Measurements from ENCODE around the gene FTCDNL1. TPM values are rescaled to one million over a fixed set of nuclear protein-coding genes. Genes with fewer than 3 reads are reported as not detected.

The FTCDNL1 gene
- 2.7 and 5.2 TPM in 2 replicates for total RNA-seq (2021)
- Bru-seq, nascent RNA: percentile 40 among the genes with signal in this experiment
- BruChase-seq, experiment 1, labeled RNA remaining after a 2-hour chase: percentile 47 among the genes with signal in this experiment
- percentile 38 among the genes with signal in this experiment for BruChase-seq, experiment 2, labeled RNA remaining after a 6-hour chase
- long read RNA-seq, partial matches to known transcripts: 0 of 11 reads
- long read RNA-seq, other reads (novel, unspliced or antisense): 11 of 11 reads

DNA sequence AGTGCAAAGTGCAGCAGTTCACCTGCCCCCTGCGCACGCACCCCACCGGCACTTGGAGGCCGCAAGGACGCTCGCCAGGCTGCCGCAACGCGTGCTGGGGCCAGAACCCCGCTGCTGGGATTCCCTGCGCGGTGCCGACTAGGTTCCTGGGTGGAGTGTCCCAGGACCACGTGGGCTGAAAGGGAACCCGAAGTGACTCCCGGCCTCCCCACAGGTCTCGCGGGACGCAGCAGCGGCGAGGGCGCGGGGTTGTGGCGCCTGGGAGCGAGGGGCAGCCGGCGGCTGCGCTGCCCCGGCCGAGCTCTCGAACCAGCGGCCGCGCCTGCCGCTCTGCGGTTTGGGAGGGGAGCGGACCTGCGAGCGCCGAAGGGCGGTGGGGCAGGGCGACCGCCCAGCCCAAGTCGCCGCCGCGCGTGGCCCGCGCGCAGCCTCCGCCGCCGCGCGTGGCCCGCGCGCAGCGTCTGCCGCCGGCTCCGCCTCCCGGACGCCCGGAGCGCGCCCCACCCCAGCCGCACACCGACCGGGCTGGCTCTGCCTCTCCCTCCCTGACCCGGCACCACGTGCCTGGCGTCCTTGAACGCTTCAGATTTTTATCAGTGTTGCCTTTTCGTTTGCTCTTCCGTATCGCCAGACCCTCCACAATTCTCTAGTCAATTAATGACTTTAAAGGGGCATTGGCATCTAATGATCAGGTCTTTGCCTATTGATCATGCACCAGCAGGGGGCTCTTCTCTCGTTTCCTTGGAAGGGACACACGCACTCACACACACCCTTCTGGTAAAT, at the start of gene FTCDNL1:
TSS of gene FTCDNL1 (minus strand) at position 475 of the 783 bp plus-strand sequence. CDS start 2,230 bp downstream, outside the sequence.
- H3K27ac ChIP-seq: no peak within 1 kb of the TSS
- ChIA-PET POLR2A (ENCODE audit: unreplicated experiment) (no interaction called here), CTCF (interaction anchor here (0.6 kb wide), 1 partner anchor 31 kb away, joined by 6 read pairs; no protein-coding TSS in a partner anchor)
- no peaks in the 10 kb centered on the region for H3K79me2 ChIP-seq (ENCODE audit: low read depth)
- no peaks in the 10 kb centered on the region for H3K9me3 ChIP-seq (ENCODE audit: insufficient read depth, low read depth)
- no peaks in the 10 kb centered on the region for H3K9me2 ChIP-seq (ENCODE audit: insufficient read depth)
- no peaks in the 10 kb centered on the region for H4K20me1 ChIP-seq (ENCODE audit: insufficient read depth)
- DNase-seq: peak; percentile 40 to 70
- peak within 1 kb of the TSS; percentile 77 for H3K4me2 ChIP-seq
- peak within 1 kb of the TSS; percentile 59 for H3K4me3 ChIP-seq
- H3F3A ChIP-seq (ENCODE audit: insufficient read depth, low read depth): no peaks in the 10 kb centered on the region; the same call in 1 of the 2 replicates
- BruUV-seq (replicated peaks): no TSS peak
- intact Hi-C loops (cut with micrococcal nuclease; ENCODE audit: unreplicated experiment): loop anchor here (5.0 kb wide), 1 partner anchor 134 kb away; no protein-coding TSS in a partner anchor
- no peak for TF ChIP-seq EZH2 (IDR thresholded peaks at IDR 0.05; ENCODE audit: low read depth)
- TF ChIP-seq, protein P1, sequence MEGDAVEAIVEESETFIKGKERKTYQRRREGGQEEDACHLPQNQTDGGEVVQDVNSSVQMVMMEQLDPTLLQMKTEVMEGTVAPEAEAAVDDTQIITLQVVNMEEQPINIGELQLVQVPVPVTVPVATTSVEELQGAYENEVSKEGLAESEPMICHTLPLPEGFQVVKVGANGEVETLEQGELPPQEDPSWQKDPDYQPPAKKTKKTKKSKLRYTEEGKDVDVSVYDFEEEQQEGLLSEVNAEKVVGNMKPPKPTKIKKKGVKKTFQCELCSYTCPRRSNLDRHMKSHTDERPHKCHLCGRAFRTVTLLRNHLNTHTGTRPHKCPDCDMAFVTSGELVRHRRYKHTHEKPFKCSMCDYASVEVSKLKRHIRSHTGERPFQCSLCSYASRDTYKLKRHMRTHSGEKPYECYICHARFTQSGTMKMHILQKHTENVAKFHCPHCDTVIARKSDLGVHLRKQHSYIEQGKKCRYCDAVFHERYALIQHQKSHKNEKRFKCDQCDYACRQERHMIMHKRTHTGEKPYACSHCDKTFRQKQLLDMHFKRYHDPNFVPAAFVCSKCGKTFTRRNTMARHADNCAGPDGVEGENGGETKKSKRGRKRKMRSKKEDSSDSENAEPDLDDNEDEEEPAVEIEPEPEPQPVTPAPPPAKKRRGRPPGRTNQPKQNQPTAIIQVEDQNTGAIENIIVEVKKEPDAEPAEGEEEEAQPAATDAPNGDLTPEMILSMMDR (conservative IDR thresholded peaks at IDR 0.05): peak; percentile 67
- peak within 1 kb of the TSS; percentile 96 for H2AFZ ChIP-seq
- no peaks in the 10 kb centered on the region for H3K27me3 ChIP-seq (ENCODE audit: insufficient read depth, low read depth)
- no peaks in the 10 kb centered on the region for H3K36me3 ChIP-seq (ENCODE audit: low read depth)
- no peaks in the 10 kb centered on the region for H3K4me1 ChIP-seq (replicated peaks; ENCODE audit: insufficient read depth)

DNA sequence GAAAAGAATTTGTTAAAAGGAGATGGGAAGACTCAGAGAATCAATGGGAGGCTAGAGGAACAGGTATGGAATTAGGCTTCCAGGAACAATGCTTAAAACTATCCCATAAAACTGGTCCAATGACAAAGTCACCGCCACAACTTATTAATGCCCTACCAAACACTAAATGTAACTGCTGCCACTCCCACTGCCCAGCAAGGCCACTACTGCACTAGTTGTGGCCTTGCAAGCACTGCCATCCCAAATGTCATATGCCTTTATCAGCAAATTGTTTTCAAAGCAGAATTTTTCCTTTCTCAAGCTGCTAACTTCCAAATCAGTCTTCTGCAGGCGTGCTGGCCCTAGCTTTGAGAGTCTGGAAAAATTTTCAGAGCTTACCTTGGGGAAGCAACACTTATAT, 45.6 kb upstream of the FTCDNL1 start:
- Histone ChIP-seq H3K4me2 (no peak overlapping the region), H3K27ac (no peak overlapping the region), H3K9me3 (ENCODE audit: insufficient read depth, low read depth) (no peaks in the 10 kb centered on the region), H3K27me3 (ENCODE audit: insufficient read depth, low read depth) (no peaks in the 10 kb centered on the region), H3K36me3 (ENCODE audit: low read depth) (no peaks in the 10 kb centered on the region), H2AFZ (no peak overlapping the region), H3F3A (ENCODE audit: insufficient read depth, low read depth) (no peaks in the 10 kb centered on the region), H3K4me1 (replicated peaks; ENCODE audit: insufficient read depth) (no peaks in the 10 kb centered on the region), H3K79me2 (ENCODE audit: low read depth) (no peaks in the 10 kb centered on the region), H3K9me2 (ENCODE audit: insufficient read depth) (no peaks in the 10 kb centered on the region), H3K4me3 (no peak overlapping the region), H4K20me1 (ENCODE audit: insufficient read depth) (no peaks in the 10 kb centered on the region)
- no peak for DNase-seq
- BruUV-seq (replicated peaks): no TSS peak
- intact Hi-C loops (cut with micrococcal nuclease; ENCODE audit: unreplicated experiment): no loop called here
- ChIA-PET POLR2A (ENCODE audit: unreplicated experiment) (interaction anchor here (0.6 kb wide), 1 partner anchor 42 kb away, joined by 7 read pairs; no protein-coding TSS in a partner anchor), CTCF (interaction anchor here (0.6 kb wide), 1 partner anchor 33 kb away, joined by 3 read pairs; no protein-coding TSS in a partner anchor)
- TF ChIP-seq, protein P1 (conservative IDR thresholded peaks at IDR 0.05): no peak
- TF ChIP-seq EZH2 (IDR thresholded peaks at IDR 0.05; ENCODE audit: low read depth): no peak

DNA sequence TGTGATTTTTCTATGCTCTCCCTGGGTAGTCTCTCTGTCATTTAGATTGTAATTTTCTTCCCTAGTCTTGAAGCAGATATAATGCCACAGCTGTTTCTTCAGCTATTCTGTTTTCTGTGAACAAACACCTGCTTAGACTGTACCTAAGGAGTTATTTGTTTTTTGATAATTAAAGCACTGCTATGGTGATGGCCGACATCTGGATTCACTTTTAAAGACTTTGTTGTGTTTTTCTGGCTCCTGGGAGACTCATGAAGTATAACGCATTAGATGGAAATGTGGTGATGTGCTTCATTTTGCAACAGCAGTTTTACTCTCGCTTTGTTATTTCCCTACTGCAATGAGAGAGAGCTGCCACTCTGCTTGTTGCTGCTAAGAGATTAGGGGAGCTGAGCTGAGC, 44.4 kb upstream of the FTCDNL1 start:
- Histone ChIP-seq H3F3A (ENCODE audit: insufficient read depth, low read depth) (no peaks in the 10 kb centered on the region), H3K4me2 (no peak overlapping the region), H3K4me1 (replicated peaks; ENCODE audit: insufficient read depth) (no peaks in the 10 kb centered on the region), H3K36me3 (ENCODE audit: low read depth) (no peaks in the 10 kb centered on the region), H3K27ac (no peak overlapping the region), H3K9me2 (ENCODE audit: insufficient read depth) (no peaks in the 10 kb centered on the region), H2AFZ (no peak overlapping the region), H3K79me2 (ENCODE audit: low read depth) (no peaks in the 10 kb centered on the region), H3K9me3 (ENCODE audit: insufficient read depth, low read depth) (no peaks in the 10 kb centered on the region), H3K27me3 (ENCODE audit: insufficient read depth, low read depth) (no peaks in the 10 kb centered on the region), H3K4me3 (no peak overlapping the region), H4K20me1 (ENCODE audit: insufficient read depth) (no peaks in the 10 kb centered on the region)
- no peak for DNase-seq
- TF ChIP-seq, protein P1 (conservative IDR thresholded peaks at IDR 0.05): no peak
- no peak for TF ChIP-seq EZH2 (IDR thresholded peaks at IDR 0.05; ENCODE audit: low read depth)
- ChIA-PET CTCF (no interaction called here), POLR2A (ENCODE audit: unreplicated experiment) (no interaction called here)
- no TSS peak for BruUV-seq (replicated peaks)
- intact Hi-C loops (cut with micrococcal nuclease; ENCODE audit: unreplicated experiment): no loop called here

Measured in PC-9 (cell line).